A549 (cell line): ENCODE measurements around the gene SELENOO.

Source experiments
- CTCF ChIP-seq: fragments of >200 bp; sonication (Bioruptor Twin); formaldehyde crosslinking; IDR thresholded peaks from 3 replicates; pipeline ENCODE4 v1.5.1; 2016
- HMGXB4 ChIP-seq: fragments of 250-450 bp; sonication (Bioruptor Pico); IDR thresholded peaks from 2 replicates; pipeline ENCODE4 v1.5.0; 2021; ENCODE audit warnings: mild to moderate bottlenecking, moderate library complexity, borderline replicate concordance
- MAZ ChIP-seq: fragments of 150-350 bp; IDR thresholded peaks from 2 replicates; pipeline ENCODE4 v1.6.1; 2014; ENCODE audit warnings: antibody characterized with exemption, low read depth, low read length, borderline replicate concordance
- NFE2L2 ChIP-seq: fragments of 150-350 bp; conservative IDR thresholded peaks from 2 replicates; pipeline ENCODE4 v1.6.1; 2014; ENCODE audit warnings: low read length
- POLR2A ChIP-seq: IDR thresholded peaks from 2 replicates; pipeline ENCODE4 v1.6.1; 2012; ENCODE audit warnings: mild to moderate bottlenecking, low read length
- REST ChIP-seq: fragments of 200-600 bp; sonication (generic); IDR thresholded peaks from 2 replicates; pipeline ENCODE4 v1.6.1; 2016; ENCODE audit warnings: antibody characterized with exemption, mild to moderate bottlenecking, moderate library complexity
- ZNF302 ChIP-seq: fragments of 250-450 bp; sonication (Bioruptor Pico); IDR thresholded peaks from 2 replicates; pipeline ENCODE4 v1.9.0; 2021; ENCODE audit warnings: inconsistent platforms, mild to moderate bottlenecking, moderate library complexity

DNA sequence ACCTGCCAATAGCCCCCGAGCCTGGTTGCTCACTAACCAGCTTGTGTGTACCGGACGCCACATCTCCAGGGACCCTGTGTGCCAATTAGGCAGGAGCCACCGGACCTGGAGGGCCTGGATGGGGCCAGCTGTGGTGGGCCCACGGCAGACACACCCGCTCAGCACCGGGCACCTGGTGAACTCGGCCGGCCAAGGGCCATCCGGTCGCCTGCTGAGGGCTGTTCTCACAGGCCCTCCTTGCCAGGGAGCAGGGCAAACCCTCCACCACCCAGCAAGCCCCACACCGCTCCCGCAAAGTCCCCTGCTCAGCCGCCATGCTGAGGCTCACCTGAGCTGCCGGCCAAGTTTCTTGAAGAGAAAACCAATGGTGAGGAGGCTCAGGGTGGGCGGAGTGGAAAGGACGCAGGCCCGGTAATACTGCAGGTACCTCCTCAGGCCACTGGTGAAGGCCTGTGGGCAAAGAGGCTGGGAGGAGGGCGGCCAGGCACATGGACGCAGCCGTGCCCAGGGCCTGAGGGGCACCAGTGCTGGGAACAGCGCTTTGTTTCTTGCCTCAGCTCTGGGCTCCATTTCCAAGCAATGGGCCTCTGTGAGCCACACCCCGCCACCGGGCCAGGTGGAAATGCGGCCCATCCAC lies 26.9 kb downstream of the SELENOO start:
- TF ChIP-seq REST (no peak), MAZ (no peak), HMGXB4 (CRISPR knock-in tag) (no peak), POLR2A (no peak), CTCF (no peak), ZNF302 (no peak), NFE2L2 (no peak)
